HG03175 (cell line): ENCODE measurements around the gene HNF4A.

Experiments used
- ATAC-seq: cut with Tn5 transposase; IDR thresholded peaks from one replicate; pipeline ENCODE4 v1.9.1; 2021; ENCODE audit warnings: mild to moderate bottlenecking, moderate library complexity; ENCODE audit not compliant: unreplicated experiment

Gene HNF4A

DNA sequence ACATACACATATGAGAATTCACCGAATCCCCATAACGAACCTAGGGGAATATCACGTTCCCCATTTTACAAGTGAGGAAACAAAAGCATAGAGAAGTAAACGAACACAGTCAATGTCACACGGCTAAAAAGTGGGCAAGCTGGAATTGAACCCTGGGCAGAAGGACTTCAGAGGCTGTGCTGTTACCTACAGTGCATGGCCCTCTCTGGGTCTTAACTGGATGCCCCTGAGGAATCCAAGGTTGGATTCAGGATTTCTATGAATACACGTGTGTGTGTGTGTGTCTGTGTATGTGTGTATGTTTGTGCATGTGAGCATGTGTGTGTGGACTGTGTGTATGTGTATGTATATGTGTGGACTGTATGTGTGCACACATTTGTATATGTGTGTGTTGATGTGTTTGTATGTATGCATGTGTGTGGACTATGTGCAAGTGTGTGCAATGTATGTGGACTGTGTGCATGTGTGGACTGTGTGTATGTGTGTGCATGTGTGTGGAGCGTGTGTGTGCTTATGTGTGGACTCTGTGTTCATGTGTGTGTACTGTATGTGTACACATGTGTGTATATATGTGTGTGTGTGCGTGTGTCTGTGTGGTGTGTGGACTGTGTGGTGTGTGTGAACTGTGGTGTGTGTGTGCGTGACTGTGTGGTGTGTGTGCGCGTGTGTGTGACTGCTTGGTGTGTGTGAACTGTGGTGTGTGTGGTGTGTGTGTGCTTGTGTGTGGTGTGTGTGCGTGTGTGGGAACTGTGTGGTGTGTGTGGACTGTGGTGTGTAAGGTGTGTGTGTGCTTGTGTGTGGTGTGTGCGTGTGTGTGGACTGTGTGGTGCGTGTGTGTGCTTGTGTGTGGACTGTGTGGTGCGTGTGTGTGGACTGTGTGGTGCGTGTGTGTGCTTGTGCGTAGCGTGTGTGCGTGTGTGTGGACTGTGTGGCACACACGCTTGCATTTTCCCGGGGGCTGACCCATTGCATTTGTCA, 49.0 kb downstream of the HNF4A start:
- no peak for ATAC-seq

DNA sequence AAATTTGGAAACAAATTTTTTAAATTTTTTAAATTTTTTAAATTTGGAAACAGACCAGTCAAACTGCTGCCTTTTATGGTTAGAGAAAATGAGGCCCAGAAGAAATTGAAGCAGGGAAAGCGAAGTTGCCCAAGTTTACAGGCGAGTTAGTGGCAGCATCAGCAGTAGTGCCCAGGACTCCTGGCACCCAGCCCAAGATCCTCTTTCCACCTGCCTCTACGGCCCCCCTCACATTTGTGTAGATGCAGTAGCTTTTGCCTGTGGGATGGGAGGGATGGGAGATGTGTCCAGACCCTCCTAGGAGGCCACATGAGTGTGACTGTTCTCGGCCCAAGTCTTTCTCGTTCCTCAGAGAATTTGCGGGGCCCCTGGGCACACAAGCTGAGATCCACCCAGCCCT, 49.8 kb downstream of the HNF4A start:
- no peak for ATAC-seq

DNA sequence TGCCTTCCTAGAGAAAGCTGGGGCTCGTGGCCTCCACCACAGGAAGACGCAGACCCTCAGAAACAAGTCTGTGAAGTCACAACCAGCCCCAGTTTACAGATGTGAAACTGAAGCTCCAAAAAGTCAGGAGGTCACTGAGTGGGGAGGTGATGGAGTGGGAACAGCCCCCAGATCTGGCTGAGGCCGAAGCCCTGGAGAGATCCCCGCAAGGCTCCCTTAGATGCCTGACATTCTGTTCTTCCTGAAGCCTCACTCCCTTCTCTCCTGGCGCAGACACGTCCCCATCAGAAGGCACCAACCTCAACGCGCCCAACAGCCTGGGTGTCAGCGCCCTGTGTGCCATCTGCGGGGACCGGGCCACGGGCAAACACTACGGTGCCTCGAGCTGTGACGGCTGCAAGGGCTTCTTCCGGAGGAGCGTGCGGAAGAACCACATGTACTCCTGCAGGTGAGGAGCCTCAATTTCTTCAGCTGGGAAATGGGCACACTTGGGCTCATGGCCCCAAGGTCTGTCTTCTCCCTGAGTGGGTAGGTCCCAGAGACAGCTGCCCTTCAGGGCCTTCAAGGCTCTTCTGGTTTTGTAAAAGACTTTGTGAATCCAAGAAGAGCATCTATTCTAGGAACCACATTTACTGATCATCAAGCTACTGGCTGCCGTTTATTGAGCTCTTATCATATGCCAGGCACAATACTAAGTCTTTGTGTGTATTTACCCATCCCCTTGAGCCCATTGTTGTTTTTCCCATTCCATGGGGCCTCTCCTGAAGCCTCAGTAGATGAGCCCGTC, 50.5 kb downstream of the HNF4A start:
- ATAC-seq: no peak

DNA sequence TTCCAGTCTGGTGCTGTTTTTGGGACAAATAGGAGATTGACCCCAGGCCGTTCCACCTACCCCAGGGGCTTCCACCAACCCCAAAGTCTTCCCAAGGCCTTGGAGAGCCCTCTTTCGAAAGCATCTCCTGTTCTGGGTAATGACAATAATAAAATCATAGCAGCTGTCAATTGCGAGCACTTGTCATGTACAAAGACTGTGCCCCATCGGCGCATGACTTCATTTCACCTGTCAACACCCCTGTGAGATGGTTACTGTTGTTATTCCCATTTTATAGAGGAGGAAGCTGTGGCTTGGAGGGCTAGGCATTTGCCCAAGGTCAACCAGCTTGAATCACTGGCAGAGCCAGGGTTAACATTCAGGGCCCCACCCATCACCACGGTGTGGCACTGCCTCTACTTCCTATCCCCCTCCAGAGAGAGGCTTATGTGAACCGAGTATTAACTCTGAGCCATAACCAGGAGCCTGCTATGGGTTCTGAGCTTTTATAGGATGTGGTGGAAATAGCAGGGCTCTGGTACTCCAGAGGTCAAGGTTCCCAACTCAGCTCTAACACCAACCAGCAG, 51.2 kb downstream of the HNF4A start:
- no peak for ATAC-seq

DNA sequence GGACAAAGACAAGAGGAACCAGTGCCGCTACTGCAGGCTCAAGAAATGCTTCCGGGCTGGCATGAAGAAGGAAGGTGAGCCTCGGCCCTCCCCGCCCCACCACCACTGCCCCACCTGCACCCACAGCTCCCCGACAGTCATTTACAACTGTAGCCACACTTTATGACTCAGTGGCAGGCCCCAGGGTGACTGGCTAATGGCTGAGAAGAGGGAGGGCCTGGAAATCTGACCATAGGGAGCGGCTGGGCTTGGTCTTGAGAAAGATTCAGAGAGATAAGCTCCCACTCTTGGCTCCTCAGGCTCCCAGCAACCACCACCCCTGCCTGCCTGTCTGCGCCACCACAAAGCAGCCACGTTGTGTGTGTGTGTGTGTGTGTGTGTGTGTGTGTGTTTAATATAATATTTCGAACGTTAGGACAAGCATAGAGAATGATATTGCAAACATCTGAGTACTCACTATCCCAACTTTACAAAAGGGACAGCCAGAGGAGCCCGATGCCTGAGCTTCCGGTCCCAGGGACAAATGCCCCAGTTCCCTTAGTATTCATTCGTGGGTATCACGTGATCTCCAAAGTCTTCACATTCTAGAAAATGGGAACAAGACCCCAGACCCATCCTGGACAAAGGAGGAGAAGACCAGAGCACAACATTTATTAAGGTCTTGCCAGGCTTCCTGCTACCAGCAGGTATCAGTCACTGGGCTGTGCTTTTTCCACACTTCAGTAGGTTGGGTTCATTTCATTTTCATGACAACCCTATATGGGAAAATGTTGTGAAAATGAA, 52.1 kb downstream of the HNF4A start:
- ATAC-seq: no peak

DNA sequence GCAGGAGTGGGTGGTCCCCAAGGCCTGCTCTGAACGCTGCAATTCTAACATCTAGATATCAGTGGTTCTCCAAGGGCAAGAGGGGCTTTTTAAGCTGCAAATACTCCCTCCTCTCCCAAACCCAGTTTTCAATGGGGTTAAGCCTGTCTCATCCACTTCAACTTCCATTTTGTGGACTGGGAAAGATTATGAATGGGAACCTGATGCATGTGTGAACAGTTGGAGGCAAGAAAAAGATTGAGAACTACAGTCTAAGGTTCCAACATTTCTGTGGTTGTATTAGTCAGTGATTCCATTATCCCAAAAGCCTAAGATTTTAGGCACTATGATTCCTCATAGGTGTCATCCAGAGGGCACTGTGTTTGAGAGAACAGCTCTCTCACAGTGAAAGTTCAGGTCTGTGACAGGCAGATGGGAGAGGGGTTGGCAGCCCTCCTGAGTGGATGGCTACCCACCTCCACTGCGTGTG, 53.7 kb downstream of the HNF4A start:
- ATAC-seq: no peak

DNA sequence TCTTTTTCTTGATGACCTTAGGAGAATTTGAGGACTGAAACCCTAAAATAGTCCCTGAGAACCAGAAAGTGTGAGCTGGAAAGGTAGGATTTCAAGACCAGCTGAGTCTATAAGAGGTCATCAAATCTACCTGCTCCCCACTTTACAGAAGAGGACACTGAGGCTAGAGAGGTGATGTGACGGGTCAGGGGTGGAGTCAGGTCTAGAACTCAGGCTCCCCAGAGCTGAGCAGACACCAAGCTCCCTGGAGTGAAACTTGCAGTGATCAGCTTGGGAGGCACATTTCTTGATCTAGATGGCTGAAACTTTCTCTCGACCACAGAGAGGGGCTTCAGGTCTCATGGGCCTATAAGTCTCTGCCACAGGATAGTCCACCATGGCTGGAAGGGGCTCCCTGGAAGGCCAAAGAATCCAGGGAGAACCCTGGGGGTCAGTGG, 55.1 kb downstream of the HNF4A start:
- ATAC-seq: no peak

DNA sequence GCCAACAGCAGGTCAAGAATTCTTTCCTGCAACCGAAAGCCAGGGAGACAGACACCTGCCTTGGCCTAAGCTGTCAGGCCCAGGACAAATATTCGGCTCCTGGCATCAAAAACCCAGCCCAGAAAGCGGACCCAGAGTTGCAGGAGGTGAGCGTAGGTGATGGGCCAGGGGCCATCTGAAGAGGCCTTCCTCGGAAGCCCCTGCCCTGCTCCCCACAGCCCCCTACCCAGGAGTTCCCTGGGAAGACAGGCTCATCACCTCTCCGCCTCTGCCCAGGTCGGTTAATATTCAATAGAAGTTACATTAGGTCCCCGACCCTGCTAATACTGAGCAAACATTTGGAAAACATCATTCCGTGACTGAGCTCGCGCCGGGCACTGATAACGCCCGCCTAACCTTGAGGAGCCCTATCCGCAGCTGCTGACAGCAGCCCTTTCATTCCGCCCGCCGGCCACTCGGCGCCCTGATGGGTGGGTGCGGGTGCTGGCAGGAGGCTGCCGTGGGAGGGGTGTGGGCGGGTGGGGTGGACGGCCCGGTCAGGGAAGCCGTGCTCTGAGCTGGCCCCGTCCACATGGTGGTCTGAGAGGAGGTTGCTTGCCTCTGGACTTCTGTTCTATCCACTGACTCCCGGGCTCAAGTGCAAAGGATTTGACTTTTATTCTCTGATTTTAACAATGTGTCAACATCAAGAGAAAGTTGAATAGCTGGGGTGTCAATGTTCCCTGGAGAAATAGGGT, 55.7 kb downstream of the HNF4A start:
- ATAC-seq: no peak

DNA sequence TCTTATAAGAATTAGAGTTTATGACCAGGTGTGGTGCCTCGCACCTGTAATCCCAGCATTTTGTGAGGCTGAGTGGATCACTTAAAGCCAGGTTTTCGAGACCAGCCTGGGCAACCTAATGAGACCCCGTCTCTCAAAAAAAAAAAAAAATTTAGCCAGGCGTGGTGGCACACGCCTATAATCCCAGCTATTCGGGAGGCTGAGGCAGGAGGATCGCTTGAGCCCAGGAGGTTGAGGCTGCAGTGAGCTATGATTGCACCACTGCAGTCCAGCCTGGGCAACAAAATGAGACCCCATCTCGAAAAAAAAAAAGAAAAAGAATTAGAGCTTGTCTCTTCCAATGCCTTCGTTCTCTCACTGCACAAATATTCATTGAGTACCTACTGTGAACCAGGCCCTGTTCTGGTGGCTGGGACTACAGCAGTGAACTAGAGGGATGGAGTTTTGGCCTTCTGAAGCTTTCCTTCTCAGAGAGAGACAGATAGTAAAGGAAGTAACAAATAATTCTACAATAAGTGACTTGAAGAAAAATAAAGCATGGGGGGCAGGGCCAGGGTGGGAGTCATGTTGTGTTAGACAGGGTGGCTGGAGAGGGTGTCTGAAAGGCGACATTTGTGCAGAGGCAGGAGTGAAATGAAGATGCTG, 56.4 kb downstream of the HNF4A start:
- ATAC-seq: no peak

DNA sequence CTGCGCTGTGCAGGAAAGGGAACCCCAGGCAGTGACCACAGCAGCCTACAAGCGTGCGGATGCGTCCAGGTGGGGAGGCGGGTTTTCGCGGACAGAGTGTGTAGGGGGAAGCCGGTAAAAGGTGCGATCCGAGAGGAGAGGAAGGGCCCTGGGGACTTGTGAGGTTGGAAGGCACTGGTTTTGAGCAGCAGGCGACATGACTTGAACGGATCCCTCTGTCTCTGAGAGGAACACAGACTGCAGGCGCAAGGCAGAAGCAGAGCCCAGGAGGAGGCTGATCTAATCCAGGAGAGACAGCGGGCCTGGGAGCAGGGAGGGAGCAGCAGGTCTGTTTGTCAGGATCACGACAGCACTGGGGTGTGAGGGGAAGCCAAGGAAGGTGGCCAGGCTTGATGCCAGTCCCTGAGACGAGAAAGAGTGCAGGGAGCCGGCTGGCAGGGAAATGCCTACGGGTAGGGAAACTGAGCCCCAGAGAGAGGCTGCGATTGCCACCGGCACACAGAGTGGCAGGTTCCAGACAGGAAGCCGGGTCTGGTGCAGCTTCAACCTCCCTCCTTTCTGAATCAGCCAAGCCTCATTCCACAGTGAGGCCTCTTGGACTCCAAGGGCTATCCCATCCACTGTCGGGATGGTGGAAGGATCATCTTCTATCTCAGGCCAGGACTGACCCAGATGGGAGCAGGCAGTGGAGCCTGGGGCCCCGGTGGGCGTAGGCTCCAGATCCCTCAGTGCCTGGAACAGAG, 57.1 kb downstream of the HNF4A start:
- no peak for ATAC-seq

DNA sequence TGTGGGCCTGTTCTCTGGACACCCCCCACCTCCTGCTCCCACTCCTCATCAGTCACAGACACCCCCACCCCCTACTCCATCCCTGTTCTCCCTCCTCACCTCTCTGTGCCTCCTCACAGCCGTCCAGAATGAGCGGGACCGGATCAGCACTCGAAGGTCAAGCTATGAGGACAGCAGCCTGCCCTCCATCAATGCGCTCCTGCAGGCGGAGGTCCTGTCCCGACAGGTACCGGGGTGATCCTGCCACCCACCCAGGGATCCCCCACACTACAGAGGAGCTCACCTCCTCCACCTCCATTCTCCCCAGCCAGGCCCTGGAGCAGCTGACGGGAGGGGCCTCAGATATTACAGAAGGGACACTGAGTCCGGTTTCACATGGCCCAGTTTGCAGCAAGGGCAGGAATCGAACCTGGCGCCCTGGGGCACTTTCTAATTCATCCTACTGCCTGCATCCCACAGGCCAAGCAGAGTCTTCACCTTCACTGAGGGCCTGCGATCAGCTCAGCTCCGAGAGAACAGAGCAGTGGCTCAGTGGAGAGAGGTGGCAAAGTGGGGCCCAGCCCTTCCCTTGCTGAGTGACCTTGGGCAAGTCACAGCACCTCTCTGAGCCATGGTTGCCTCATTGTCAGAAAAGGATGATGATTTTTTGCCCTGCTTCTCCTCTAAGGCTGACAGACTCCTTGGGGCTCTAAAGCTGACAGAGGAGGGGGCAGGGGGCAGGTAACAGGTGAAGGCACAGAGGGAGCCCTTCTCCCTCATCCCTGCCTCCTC, 58.3 kb downstream of the HNF4A start:
- ATAC-seq: no peak

DNA sequence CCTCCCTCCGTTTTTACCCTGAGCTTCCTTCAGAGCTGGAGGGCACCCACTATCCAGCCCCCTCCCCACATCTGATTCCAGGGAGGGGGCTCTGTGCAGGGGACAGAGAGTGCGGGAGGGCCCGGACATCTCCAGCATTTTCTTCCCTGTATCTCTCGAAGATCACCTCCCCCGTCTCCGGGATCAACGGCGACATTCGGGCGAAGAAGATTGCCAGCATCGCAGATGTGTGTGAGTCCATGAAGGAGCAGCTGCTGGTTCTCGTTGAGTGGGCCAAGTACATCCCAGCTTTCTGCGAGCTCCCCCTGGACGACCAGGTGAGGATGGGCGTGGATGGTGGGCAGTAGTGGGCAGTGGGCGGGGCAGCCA, 58.8 kb downstream of the HNF4A start:
- ATAC-seq: no peak

DNA sequence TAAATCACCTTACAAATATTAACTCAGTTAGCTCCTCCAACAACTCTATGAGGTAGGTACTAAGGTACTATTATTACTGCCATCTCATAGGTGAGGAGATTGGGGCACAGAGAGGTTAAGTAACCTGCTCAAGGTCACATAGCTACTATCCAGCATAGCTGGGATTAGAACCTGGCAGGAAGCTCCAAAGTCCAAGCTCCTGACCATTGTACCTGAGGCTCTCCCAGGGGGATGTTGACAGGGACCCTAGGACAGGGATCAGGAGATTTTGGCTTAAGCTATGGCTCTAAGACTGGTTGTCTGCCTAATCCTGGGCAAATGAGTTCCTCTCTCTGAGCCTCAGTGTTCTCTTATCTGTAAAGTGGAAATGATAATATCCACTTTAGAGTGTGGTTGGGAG, 59.3 kb downstream of the HNF4A start:
- ATAC-seq: no peak

DNA sequence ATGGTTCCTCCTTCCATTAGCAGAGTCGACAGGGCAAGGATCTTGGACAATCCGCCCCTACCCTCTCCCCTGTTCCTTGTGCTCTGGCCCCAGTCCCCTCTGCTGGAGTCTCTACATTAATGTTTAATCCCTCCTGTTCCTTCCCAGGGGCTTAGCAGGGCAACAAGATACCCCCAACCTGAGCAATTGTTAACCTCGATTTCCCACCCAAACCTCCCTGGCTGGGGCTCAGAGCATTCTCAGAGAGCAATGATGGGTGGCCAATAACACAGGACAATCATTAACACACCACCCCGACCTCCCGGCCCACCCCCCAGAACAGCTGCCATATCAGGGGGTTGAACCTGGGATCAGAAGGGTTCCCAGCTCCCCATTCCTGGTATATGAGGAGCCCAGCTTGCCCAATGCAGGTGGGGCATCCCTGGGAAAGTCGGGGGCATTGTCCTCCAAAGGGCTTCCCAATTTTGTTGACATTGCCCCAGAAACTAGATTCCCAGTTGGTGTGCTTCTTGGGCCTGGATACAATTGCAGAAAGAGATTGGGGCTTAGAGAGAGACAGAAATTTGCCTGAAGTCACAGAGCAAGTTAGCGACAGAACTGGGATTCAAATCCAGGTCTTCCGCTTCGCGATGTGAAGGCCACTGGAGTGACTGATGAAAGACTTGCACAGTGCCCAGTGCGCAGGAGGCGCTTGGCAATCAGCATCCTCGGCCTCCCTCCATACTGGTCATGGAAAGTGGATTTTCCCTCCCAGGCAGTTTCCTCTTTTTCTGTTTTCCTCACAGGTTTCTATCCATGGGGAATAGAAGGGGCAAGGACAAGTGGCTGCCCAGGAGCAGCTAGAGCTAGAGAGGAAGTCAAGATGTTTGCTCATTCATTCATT, 60.6 kb downstream of the HNF4A start:
- ATAC-seq: no peak

DNA sequence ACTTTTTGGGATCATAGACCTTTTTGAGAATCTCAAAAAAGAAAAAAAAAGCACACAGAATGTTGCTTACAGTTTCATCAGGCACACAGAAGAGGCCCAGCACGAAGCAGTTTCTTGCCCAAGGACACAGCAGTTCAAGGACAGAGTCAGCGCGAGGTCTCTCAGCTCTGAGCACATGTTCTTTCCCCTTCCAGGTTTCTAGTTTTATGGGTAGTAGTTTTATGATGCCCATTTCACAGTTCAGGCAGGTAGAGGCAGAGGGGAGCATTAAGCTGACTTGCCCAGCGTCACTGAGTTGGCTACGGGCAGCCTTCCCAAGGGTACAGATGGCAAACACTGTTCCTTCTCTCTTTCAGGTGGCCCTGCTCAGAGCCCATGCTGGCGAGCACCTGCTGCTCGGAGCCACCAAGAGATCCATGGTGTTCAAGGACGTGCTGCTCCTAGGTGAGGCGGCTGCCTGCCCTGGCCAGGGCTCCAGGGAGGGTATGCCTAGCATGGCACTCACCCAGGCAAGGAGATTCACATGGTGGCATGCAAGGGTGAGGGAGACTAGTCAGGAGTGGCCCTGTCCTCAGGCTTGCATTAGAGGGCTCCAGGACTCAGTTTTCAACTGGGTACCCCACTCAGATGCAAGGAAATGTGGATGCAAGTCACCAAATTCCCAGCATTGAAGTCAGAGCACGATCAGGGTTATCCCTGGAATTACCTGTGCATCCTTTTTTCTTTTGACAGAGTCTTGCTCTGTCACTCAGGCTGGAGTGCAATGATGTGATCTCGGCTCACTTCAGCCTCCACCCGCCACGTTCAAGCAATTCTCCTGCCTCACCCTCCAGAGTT, 62.8 kb downstream of the HNF4A start:
- no peak for ATAC-seq

DNA sequence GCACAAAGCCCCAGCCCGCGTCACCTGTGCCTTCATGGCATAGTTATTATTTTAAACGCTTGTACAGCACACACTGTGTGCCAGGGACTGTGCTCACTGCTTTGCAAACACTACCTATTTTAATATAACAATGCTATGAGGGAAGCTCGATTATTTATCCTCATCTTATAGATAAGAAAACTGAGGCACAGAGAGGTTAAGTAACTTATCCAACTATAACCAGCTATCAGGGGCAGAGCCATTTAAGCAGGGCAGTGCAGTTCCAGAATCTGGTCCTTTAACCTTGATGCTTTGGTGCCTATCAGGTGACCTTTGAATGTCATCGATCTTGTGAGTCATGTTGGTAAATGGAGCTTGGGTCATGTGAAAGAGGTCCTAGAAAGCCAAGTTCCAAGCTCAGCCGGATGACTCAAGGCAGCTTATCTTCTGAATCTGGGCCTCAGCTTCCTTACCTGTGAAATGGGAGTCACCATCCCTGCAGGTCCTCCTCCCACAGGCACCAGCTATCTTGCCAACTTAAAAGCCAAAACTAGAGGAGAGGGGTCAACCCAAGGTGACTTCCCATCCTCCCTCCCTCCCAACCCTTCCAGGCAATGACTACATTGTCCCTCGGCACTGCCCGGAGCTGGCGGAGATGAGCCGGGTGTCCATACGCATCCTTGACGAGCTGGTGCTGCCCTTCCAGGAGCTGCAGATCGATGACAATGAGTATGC, 63.8 kb downstream of the HNF4A start:
- no peak for ATAC-seq
